NB4 (cell line): Measurements from ENCODE around the gene PLA2G2A.

Source experiments
- DNase-seq: peaks from one replicate; pipeline ENCODE4 v3.0.0; 2010; ENCODE audit warnings: low read depth
- H3K4me3 ChIP-seq: one replicate; pipeline ENCODE4 v1.5.1; 2011; ENCODE audit warnings: mild to moderate bottlenecking, low read depth, low read length, moderate library complexity
- CTCF ChIP-seq: IDR thresholded peaks from one replicate; pipeline ENCODE4 v1.5.1; 2012; ENCODE audit warnings: low read depth, low read length
- MAX ChIP-seq: IDR thresholded peaks from 2 replicates; pipeline ENCODE4 v1.6.1; 2011; ENCODE audit warnings: low read depth, low read length
- MYC ChIP-seq: IDR thresholded peaks from 2 replicates; pipeline ENCODE4 v1.6.1; 2011; ENCODE audit warnings: low read depth, low read length
- POLR2A ChIP-seq: IDR thresholded peaks from 2 replicates; pipeline ENCODE4 v1.6.1; 2011; ENCODE audit warnings: mild to moderate bottlenecking; ENCODE audit not compliant: insufficient read length; ENCODE audit errors: extremely low read depth

The PLA2G2A gene

DNA sequence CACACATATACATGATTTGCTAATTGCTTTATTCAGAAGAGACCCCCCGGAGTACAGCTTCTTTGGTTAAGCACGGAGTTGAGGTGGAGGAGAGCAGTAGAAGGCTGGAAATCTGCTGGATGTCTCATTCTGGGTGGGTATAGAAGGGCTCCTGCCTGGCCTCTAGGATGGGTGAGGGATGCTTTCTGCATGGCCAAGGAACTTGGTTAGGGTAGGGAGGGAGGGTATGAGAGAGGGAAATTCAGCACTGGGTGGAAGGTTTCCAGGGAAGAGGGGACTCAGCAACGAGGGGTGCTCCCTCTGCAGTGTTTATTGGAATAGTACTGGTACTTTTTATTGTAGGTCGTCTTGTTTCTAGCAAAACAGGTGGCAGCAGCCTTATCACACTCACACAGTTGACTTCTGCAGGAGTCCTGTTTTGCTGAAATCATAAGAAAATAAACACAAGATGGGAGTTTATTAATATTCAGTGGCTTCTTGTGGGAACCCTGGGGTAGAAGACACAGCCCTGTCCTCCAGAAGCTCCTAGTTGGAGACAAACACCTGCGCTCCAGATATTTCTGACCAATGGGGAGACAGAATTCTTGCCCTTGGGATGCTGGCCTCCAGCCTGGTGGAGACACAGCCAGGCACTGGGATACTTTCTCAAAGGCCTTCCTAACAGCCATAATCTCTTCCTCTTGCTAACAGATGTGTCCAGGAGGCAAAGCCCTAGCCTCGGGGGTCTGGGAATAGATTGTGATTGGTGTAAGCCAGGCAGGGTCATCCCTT, 3.8 kb downstream of the PLA2G2A start:
- TF ChIP-seq POLR2A (no peak), MYC (no peak), MAX (no peak), CTCF (no peak)
- no peak overlapping the region for H3K4me3 ChIP-seq
- DNase-seq, result no peak

GRCh38 chr1:19974822-19975416, 4.5 kb downstream of the PLA2G2A start:
- TF ChIP-seq CTCF (peak; percentile 55), MAX (no peak)
- peak; percentile 39 for DNase-seq
- H3K4me3 ChIP-seq, result no peak overlapping the region

DNA sequence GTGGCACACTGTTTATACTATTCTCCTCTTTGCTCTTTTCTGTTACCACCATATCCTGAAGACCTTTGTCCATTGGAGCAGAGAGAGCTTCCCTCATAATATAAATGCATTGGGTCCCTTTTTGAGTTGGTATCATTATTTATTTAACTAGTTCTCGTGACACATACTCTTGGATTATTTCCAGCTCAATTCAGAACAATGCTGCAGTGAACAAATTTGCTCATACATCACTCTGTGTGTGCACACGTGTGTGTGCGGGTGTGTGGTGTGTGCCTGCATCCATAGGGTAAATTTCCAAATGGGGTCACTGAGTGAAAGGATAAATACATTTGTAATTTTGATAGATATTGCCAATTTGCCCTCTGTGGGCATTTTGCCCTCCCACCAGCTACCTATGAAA, 5.8 kb downstream of the PLA2G2A start:
- H3K4me3 ChIP-seq, result no peak overlapping the region
- DNase-seq, result no peak
- no peak for TF ChIP-seq MAX
- no peak for TF ChIP-seq MYC
- TF ChIP-seq POLR2A, result no peak
- TF ChIP-seq CTCF, result no peak

- no peak overlapping the region for H3K4me3 ChIP-seq
- no peak for DNase-seq
- no peak for TF ChIP-seq CTCF
- TF ChIP-seq MAX, result no peak
- no peak for TF ChIP-seq POLR2A
Measured at GRCh38 chr1:19971664-19972063, 7.8 kb downstream of the PLA2G2A start.

- TF ChIP-seq CTCF, result no peak
- no peak for DNase-seq
- H3K4me3 ChIP-seq, result no peak overlapping the region
Measured at GRCh38 chr1:19969898-19970660, 9.3 kb downstream of the PLA2G2A start.
